Panc1 (cell line): ENCODE measurements around the gene KLHDC9.

Experiments used
- CTCF ChIP-seq: fragments of 450-650 bp; IDR thresholded peaks from 2 replicates; pipeline ENCODE4 v1.5.1; 2017; ENCODE audit warnings: mild to moderate bottlenecking
- POLR2AphosphoS5 ChIP-seq: IDR thresholded peaks from 2 replicates; pipeline ENCODE4 v1.6.1; 2012; ENCODE audit warnings: mild to moderate bottlenecking, low read depth, low read length, moderate library complexity
- REST ChIP-seq, 2 experiments: IDR thresholded peaks; 2 replicates each; pipeline ENCODE4 v1.6.1; 2011 to 2012; ENCODE audit warnings: low read depth in 2 of 2, control low read depth in 1 of 2, low read length in 1 of 2, mild to moderate bottlenecking in 1 of 2, moderate library complexity in 1 of 2; ENCODE audit not compliant: insufficient read depth in 1 of 2

GRCh38 chr1:161094481-161094880 lies 3.7 kb upstream of the KLHDC9 start:
- TF ChIP-seq CTCF, result no peak
- TF ChIP-seq REST (IDR thresholded peaks at IDR 0.05; ENCODE audit: insufficient read depth in 1 of 2, low read depth in 2 of 2, low read length in 1 of 2), result no peak
- no peak for TF ChIP-seq POLR2AphosphoS5
